SK-N-SH (cell line): ENCODE data around the gene EFEMP2. TPM values are rescaled to one million over a fixed set of nuclear protein-coding genes. Genes with fewer than 3 reads are reported as not detected.

Source experiments
- CTCF ChIA-PET: fragments of 300-600, 350-600 bp; formaldehyde crosslinking; extraction: SDS; loops from one replicate; lab custom pipeline; 2021; lab: Yijun Ruan, JAX
- POLR2A ChIA-PET: fragments of 350-600 bp; sonication (Branson Sonifier 250); formaldehyde crosslinking; extraction: SDS; loops from one replicate; lab custom pipeline; 2020; ENCODE audit warnings: antibody characterized with exemption, inconsistent platforms; lab: Yijun Ruan, JAX
- DNase-seq: peaks from one replicate; pipeline ENCODE4 v3.0.0; 2012
- H2AFZ ChIP-seq: fragments of 200-600 bp; sonication (generic); 2 replicates; pipeline ENCODE4 v1.8.1; 2016; ENCODE audit warnings: antibody characterized with exemption, mild to moderate bottlenecking, low read depth
- H3F3A ChIP-seq: fragments of 200-600 bp; sonication (generic); replicated peaks from 2 replicates; pipeline ENCODE3; 2016; ENCODE audit warnings: antibody characterized with exemption, mild to moderate bottlenecking; ENCODE audit not compliant: insufficient read depth
- H3K27ac ChIP-seq, 2 experiments: fragments of 200-500 bp in 1 of 2; fragments of 200-600 bp in 1 of 2; sonication (Bioruptor generic) in 1 of 2; sonication (generic), shearing (Covaris generic) in 1 of 2; 2 replicates each; pipeline versions ENCODE4 v1.5.1 to v1.6.1; 2014 to 2016; ENCODE audit warnings: low read depth in 2 of 2, inconsistent platforms in 1 of 2, low read length in 1 of 2, mild to moderate bottlenecking in 1 of 2, mixed read lengths in 1 of 2
- H3K27me3 ChIP-seq: fragments of 200-600 bp; sonication (generic), shearing (Covaris generic); 2 replicates; pipeline ENCODE4 v1.6.1; 2016; ENCODE audit warnings: mixed run types; ENCODE audit not compliant: insufficient read depth
- H3K36me3 ChIP-seq, 2 experiments: fragments of 200-500 bp in 1 of 2; fragments of 200-600 bp in 1 of 2; sonication (Bioruptor generic) in 1 of 2; sonication (generic) in 1 of 2; replicated peaks in 1 of 2; 2 replicates each; pipeline versions ENCODE3 to v1.5.1; 2014 to 2016; ENCODE audit warnings: low read length in 1 of 2, mild to moderate bottlenecking in 1 of 2; ENCODE audit not compliant: insufficient read depth in 2 of 2, control insufficient read depth in 1 of 2
- H3K4me1 ChIP-seq, 2 experiments: fragments of 200-500 bp in 1 of 2; fragments of 200-600 bp in 1 of 2; sonication (Bioruptor generic) in 1 of 2; sonication (generic), shearing (Covaris generic) in 1 of 2; 2 replicates each; pipeline versions ENCODE4 v1.5.1 to v1.6.1; 2014 to 2016; ENCODE audit warnings: low read depth in 1 of 2, low read length in 1 of 2, mixed run types in 1 of 2; ENCODE audit not compliant: insufficient read depth in 2 of 2, control insufficient read depth in 1 of 2
- H3K4me2 ChIP-seq: fragments of 200-600 bp; sonication (generic), shearing (Covaris generic); 2 replicates; pipeline ENCODE4 v1.6.1; 2017; ENCODE audit warnings: mixed run types
- H3K4me3 ChIP-seq, 2 experiments: fragments of 200-500 bp in 1 of 2; fragments of 200-600 bp in 1 of 2; sonication (Bioruptor generic) in 1 of 2; sonication (generic), shearing (Covaris generic) in 1 of 2; 2 replicates each; pipeline versions ENCODE4 v1.5.1 to v1.8.1; 2014 to 2016; ENCODE audit warnings: low read depth in 2 of 2, inconsistent platforms in 1 of 2, low read length in 1 of 2, mild to moderate bottlenecking in 1 of 2, mixed read lengths in 1 of 2, moderate library complexity in 1 of 2
- H3K79me2 ChIP-seq: fragments of 200-600 bp; sonication (generic); 2 replicates; pipeline ENCODE4 v1.8.1; 2017; ENCODE audit warnings: mild to moderate bottlenecking; ENCODE audit not compliant: insufficient read depth
- H3K9ac ChIP-seq: fragments of 200-600 bp; sonication (generic); 2 replicates; pipeline ENCODE4 v1.6.1; 2017; ENCODE audit warnings: mixed run types
- H3K9me2 ChIP-seq: fragments of 200-600 bp; sonication (generic); 2 replicates; pipeline ENCODE4 v1.6.1; 2017; ENCODE audit warnings: mixed run types
- H3K9me3 ChIP-seq: fragments of 200-600 bp; sonication (generic); 2 replicates; pipeline ENCODE4 v1.6.1; 2017; ENCODE audit warnings: mixed run types, mild to moderate bottlenecking, moderate library complexity
- H4K20me1 ChIP-seq: fragments of 200-600 bp; sonication (generic); 2 replicates; pipeline ENCODE4 v1.6.1; 2017; ENCODE audit warnings: mild to moderate bottlenecking, mixed run types; ENCODE audit not compliant: insufficient read depth
- FOXJ3 ChIP-seq: sonication (generic); formaldehyde crosslinking; IDR thresholded peaks from 2 replicates; pipeline ENCODE4 v1.5.1; 2020; ENCODE audit warnings: mild to moderate bottlenecking, missing genetic modification reagents
- POLR2AphosphoS5 ChIP-seq: IDR thresholded peaks from 2 replicates; pipeline ENCODE4 v1.6.1; 2012; ENCODE audit warnings: low read depth, low read length
- RFX5 ChIP-seq: IDR thresholded peaks from 2 replicates; pipeline ENCODE4 v1.6.1; 2012; ENCODE audit warnings: mild to moderate bottlenecking, improper control_type of control experiment, low read length
- WGBS: methylation state at CpG from one replicate; pipeline ENCODE4 v1.1.6; 2017; ENCODE audit warnings: low lambda C conversion rate; 5-methylcytosine and 5-hydroxymethylcytosine counted together
- polyA plus RNA-seq, 3 experiments: library from polyadenylated mRNA; depleted of rRNA; stranded (reverse); fragments of >200 nt; gene quantifications; 2 replicates each; pipeline ENCODE4 v1.2.3, GENCODE V29; 2012
- TF ChIP-seq, protein P1 (sequence below): fragments of 150-350 bp; IDR thresholded peaks from 2 replicates; pipeline ENCODE4 v1.6.1; 2017; ENCODE audit warnings: antibody characterized with exemption, low read length, low read depth, borderline replicate concordance
- TF ChIP-seq, protein P2 (sequence below): IDR thresholded peaks from 2 replicates; pipeline ENCODE4; 2012

EFEMP2 gene
- polyA plus RNA-seq, 1 of the 3 experiments (the other 2 are of a cell fraction), result 203 TPM

DNA sequence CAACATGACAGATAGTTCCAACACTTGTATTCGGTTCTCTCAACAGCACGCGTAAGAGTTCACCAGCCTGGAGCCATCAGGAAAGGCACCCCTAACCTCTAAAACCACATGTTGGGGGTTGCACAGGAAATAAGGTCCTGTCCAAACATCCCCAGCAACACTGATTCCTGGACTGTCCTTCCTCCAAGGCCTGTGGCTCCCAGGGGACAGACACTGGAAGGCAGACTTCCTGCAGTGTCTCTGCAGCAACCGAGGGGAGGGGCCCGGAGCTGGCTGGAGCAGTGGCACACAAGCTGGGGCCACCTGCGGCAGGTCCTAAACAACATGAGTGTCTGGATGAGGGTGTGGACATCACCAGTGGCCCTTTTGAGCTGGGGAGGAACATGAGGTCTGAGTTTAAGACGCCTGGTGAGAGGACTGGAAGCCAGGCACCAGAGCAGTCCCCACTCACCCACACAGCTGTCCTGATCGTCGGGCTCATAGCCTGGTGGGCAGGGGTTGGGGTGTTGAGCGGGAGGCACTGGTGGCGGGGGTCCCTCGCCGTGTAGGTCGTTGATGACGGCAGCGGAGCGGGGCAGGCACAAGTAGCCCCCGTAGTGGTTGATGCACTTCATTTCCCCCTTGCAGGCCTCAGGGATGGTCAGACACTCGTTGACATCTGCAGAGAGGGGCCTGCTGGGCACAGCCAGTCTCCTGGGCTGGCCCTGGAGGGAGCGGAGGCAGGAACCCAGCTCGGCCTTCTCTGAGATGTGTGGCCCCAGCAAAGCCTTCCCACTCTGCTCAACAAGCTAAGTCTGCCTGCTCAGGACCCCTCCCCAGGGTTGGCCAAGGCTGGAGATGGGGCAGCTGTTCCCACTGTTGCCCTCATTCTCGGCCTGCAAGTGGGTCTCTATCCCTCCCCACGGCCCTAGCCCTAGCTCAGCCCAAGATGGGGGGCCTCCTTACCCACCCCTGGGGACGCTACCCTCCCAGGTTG, 1.6 kb downstream of the EFEMP2 start:
- TF ChIP-seq, protein P1, sequence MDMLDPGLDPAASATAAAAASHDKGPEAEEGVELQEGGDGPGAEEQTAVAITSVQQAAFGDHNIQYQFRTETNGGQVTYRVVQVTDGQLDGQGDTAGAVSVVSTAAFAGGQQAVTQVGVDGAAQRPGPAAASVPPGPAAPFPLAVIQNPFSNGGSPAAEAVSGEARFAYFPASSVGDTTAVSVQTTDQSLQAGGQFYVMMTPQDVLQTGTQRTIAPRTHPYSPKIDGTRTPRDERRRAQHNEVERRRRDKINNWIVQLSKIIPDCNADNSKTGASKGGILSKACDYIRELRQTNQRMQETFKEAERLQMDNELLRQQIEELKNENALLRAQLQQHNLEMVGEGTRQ, result no peak
- TF ChIP-seq FOXJ3 (CRISPR knock-in tag), result no peak
- TF ChIP-seq, protein P2, sequence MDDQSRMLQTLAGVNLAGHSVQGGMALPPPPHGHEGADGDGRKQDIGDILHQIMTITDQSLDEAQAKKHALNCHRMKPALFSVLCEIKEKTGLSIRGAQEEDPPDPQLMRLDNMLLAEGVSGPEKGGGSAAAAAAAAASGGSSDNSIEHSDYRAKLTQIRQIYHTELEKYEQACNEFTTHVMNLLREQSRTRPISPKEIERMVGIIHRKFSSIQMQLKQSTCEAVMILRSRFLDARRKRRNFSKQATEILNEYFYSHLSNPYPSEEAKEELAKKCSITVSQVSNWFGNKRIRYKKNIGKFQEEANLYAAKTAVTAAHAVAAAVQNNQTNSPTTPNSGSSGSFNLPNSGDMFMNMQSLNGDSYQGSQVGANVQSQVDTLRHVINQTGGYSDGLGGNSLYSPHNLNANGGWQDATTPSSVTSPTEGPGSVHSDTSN, result no peak
- no peaks in the 10 kb centered on the region for H3K27me3 ChIP-seq
- H3F3A ChIP-seq, result peaks cover 46% of the 10 kb centered on the region
- peak overlapping the region; percentile 77 to 93; a peak in 2 of 4 replicates for H3K27ac ChIP-seq
- H3K4me3 ChIP-seq, result peak overlapping the region; percentile 54 to 73; a peak in 3 of 4 replicates
- peak overlapping the region; percentile 97 for H3K4me2 ChIP-seq
- H3K4me1 ChIP-seq, result peaks cover 19 to 27% of the 10 kb centered on the region in 2 experiments; a peak in 3 of 4 replicates
- POLR2A ChIA-PET, result interaction anchor here (0.9 to 4.8 kb wide), 9 partner anchors 8 to 52 kb away, joined by 3 to 59 read pairs (median 4); partner anchors contain the start of genes CCDC85B, CFL1 and MUS81
- H3K79me2 ChIP-seq, result peaks cover 34% of the 10 kb centered on the region
- no peaks in the 10 kb centered on the region for H3K9me2 ChIP-seq
- H2AFZ ChIP-seq, result no peak overlapping the region
- peaks cover 40 to 47% of the 10 kb centered on the region in 2 experiments for H3K36me3 ChIP-seq
- no peaks in the 10 kb centered on the region for H3K9me3 ChIP-seq
- H3K9ac ChIP-seq, result peak overlapping the region; percentile 70
- CTCF ChIA-PET, result interaction anchor here (0.8 to 18.4 kb wide), 12 partner anchors 10 to 159 kb away, joined by 3 to 374 read pairs (median 5); partner anchors contain the start of genes CCDC85B, CTSW, FIBP and KAT5
- DNase-seq, result no peak
- H4K20me1 ChIP-seq, result no peaks in the 10 kb centered on the region; the same call in 1 of the 2 replicates
- WGBS, result 95% methylated on average over 10 of the region's 24 CpGs

DNA sequence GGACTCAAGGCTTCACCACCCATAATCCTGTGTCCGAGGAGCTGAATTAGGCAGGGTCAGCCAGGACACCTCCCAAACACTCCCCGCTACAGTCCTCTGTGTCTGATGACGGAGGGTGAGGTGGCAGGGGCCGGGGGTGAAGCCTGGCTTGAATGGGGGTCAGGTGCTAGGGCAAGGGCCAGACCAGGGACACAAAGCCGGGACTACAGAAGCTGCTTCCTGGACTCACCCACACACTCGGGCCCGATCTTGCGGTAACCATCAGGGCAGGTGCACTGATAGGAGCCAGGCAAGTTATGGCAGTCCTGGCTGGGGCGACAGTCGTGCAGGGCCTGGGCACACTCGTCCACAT, 2.3 kb downstream of the EFEMP2 start:
- no peak overlapping the region for H3K4me2 ChIP-seq
- ChIA-PET CTCF (interaction anchor here (0.9 to 18.4 kb wide), 6 partner anchors 9 to 159 kb away, joined by 3 to 374 read pairs (median 6); partner anchors contain the start of genes CCDC85B, CTSW, FIBP and KAT5), POLR2A (interaction anchor here (0.6 to 4.8 kb wide), 4 partner anchors 11 to 139 kb away, joined by 3 to 59 read pairs (median 7); partner anchors contain the start of genes CCDC85B, CFL1 and MUS81)

More for the DNA sequence above, 2.3 kb downstream of the EFEMP2 start:
- Histone ChIP-seq H3K9me3 (no peaks in the 10 kb centered on the region), H3K36me3 (peaks cover 45 to 54% of the 10 kb centered on the region in 2 experiments), H3K4me1 (peaks cover 19 to 27% of the 10 kb centered on the region in 2 experiments; a peak in 3 of 4 replicates), H2AFZ (no peak overlapping the region), H3F3A (peaks cover 52% of the 10 kb centered on the region), H4K20me1 (no peaks in the 10 kb centered on the region; the same call in 1 of the 2 replicates), H3K9ac (no peak overlapping the region), H3K79me2 (peaks cover 34% of the 10 kb centered on the region), H3K9me2 (no peaks in the 10 kb centered on the region), H3K27ac (peak overlapping the region; percentile 3 to 77; a peak in 2 of 4 replicates), H3K27me3 (no peaks in the 10 kb centered on the region), H3K4me3 (no peak overlapping the region)
- 89% methylated on average over 8 of the region's 11 CpGs for WGBS
- no peak for DNase-seq
- no peak for TF ChIP-seq FOXJ3 (CRISPR knock-in tag)
- no peak for TF ChIP-seq RFX5
- 0 out of 2 replicates have a peak, but pooled peaks have one; percentile 11 for TF ChIP-seq POLR2AphosphoS5
